GM12892 (cell line): Measurements from ENCODE around the gene RPS3.

Experiments used
- DNase-seq: peaks from one replicate; pipeline ENCODE4 v3.0.0; 2011; ENCODE audit not compliant: insufficient read length
- FAIRE-seq: peaks from 2 replicates; lab custom pipeline; 2011; peaks lifted over from hg19 to GRCh38; lab: Jason Lieb, UNC
- POLR2A ChIP-seq: IDR thresholded peaks from 2 replicates; pipeline ENCODE4 v1.6.1; 2011; ENCODE audit warnings: low read depth, low read length, control low read depth
- POLR2AphosphoS5 ChIP-seq: IDR thresholded peaks from 2 replicates; pipeline ENCODE4 v1.6.1; 2011; ENCODE audit warnings: low read depth, low read length, control low read depth
- TAF1 ChIP-seq: IDR thresholded peaks from 2 replicates; pipeline ENCODE4 v1.6.1; 2011; ENCODE audit warnings: low read depth, mild to moderate bottlenecking, control low read depth, low read length, borderline replicate concordance

The RPS3 gene

DNA sequence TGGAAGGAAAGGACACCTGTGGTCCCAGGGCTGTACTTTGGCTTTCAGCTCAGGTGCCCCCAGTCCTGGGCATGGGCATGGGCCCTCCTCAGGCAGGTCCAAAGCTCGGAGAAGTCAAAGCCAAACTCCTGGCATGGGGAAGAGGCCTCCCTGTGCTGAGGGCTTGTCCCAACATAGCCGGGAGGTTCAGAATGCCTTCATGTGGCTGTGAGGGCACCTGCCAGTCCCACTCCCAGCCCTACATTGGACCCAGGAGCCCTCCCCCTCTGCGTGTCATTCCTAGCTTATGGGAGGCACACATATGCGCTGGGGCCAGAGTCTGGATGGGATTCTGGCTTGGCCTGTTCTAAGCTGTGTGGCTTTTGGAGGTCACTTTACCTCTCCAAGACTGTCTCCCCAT, 34.7 kb downstream of the RPS3 start:
- no peak for TF ChIP-seq POLR2AphosphoS5
- TF ChIP-seq TAF1: no peak
- FAIRE-seq (no peak), DNase-seq (no peak)

DNA sequence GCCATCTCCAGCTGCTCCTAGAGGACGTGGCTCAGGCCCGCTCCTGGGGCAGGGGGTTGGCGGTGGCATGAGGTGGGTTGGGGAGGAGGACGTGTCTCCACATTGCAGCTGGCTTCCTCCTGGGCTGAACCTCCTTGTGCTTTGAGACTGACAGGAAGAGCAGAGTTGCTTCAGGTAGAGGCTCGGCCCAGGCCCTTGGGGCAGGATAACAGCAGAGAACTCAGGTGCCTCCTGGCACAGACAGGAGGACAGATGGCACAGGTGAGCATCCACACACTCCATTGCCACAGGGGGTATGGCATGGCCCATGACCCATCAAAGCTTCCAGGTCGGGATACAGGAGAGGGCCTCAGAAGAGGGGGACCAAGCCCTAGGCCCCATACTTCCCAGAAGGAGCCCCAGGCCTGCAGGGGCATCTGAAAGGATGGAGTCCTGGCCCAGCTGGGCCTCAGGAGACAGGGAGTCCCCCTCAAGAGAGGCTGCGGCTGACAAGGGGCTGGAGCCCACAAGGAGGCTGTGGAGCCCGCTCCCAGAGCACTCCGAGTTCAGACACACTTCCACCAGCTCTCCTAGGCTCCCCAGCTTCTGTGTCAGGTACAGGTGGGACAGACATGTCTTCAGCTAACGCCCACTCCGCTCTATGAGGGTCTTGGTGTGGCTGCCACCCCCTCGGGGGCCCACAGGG, 35.7 kb downstream of the RPS3 start:
- DNase-seq (no peak), FAIRE-seq (no peak)
- no peak for TF ChIP-seq TAF1
- no peak for TF ChIP-seq POLR2AphosphoS5
- no peak for TF ChIP-seq POLR2A

DNA sequence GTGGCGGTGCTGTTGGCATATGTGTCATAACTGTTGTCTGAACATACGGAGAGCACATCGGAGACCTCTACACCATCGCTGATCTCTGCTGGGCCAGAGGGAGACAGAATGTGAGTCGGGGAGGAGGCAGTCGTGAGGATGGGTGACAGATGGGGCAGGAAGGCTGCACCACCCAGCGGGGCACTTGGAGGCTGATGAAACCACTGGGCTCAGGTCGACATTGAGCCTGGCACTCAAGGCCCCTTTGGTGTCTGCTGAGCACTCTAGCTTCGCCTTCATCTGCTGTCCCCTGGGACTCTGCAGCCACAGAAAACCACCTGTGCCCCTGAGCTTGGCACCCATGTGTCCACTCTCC, 36.2 kb downstream of the RPS3 start:
- no peak for FAIRE-seq
- TF ChIP-seq POLR2A (no peak), TAF1 (no peak), POLR2AphosphoS5 (no peak)
- no peak for DNase-seq

DNA sequence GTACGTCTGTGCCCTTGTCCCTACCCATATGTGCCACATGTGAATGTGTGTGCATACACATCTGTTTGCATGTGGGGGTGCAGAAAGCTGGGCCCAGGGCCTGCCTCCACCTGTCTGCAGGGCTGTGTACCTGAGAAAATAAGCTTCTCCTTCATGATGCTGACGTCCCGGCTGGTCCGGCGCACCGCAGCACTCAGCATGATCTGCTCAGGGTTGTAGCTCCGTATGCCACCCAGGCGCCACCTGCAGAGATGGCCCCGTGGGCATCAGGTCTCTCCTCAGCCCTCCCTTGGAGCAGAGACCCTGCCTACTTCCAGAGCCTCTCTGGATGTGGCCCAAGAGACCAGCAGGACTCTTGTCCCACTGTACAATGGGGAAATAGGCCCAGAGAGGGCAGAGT, 37.5 kb downstream of the RPS3 start:
- no peak for DNase-seq
- TF ChIP-seq POLR2A: no peak
- no peak for TF ChIP-seq TAF1
- no peak for TF ChIP-seq POLR2AphosphoS5
- no peak for FAIRE-seq

DNA sequence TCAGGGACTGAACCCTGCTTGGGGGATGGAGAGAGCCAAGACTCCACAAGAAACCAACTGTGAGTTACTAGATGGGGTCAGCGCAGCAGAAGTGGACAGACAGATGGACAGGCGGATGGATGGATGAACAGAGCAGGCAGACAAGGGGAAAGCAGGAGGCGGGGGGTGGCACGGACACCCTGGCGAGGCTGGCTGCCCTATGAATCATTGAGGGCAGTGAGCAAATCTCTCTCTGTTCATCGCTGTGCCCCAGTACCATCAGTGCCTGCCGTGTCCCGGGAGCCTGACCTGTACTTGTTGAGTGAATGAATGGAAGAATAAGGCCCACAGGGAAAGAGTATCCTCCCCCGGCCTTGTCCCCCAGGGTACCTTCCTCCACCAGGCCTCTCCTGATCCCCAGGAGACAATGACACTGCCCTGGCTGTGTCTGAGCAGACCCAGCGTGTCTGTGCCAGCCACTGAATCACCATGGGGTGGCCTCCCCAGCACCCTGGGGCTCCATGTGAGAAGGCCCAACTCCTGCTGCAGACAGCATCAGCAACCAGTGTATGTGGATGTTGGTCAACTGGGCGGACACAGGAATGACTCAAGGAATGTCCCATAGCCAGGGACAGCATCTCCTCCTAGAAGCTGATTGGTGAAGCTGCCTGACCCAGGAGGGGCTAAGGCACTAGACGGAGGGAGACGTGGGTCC, 38.8 kb downstream of the RPS3 start:
- DNase-seq: no peak
- no peak for TF ChIP-seq TAF1
- no peak for TF ChIP-seq POLR2AphosphoS5
- TF ChIP-seq POLR2A: no peak
- FAIRE-seq: no peak

DNA sequence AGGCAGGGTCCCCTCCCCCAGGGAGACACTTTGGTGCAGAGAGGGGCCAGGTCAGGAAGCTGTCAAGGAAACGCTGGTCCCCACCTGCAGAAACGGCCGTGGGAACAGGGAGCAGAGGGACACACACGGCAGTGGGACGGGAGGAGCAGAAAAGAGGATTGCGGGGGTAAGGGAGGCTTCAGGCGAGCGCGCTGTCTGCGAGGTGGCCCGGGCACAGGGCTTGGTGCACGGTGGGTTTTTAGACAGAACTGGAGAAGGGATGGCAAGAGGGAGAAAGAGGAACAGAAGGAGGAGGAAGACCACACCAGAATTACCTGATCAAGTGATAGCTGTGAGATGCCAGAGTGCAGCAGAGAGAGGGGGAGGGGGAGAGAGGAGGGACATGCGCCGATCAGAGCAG, 39.7 kb downstream of the RPS3 start:
- TF ChIP-seq POLR2A (no peak), POLR2AphosphoS5 (no peak), TAF1 (no peak)
- no peak for FAIRE-seq
- DNase-seq: no peak

DNA sequence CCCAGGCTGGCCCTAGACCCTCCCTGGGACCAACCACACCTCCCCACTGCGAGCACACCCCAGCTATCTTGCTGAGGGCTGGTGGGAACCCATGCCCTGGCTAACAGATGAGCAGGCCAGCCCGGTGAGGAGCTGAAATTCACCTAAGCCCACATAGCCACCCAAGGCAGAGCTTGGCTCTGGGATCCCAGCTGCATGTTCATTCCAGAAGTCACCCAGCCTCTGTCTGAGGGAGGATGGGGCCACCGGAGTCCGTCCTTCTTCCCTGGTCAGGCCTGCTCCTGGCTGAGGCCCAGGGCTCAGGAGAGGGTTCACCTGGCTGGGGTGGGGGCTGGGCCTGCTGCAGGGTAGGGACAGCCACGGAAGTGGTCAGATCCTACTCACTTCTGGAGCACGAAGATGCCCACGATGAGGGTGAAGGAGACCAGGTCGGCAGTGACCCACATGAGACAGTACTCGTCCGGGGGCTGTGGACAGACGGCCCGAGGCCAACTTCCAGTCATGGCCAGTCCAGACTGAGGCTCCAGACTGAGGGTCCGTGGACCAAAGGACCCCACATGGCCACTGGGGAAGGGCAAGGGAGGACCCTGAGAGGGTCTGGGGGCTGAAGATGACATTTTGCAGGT, 40.3 kb downstream of the RPS3 start:
- DNase-seq (no peak), FAIRE-seq (no peak)
- no peak for TF ChIP-seq TAF1
- no peak for TF ChIP-seq POLR2AphosphoS5
- no peak for TF ChIP-seq POLR2A

DNA sequence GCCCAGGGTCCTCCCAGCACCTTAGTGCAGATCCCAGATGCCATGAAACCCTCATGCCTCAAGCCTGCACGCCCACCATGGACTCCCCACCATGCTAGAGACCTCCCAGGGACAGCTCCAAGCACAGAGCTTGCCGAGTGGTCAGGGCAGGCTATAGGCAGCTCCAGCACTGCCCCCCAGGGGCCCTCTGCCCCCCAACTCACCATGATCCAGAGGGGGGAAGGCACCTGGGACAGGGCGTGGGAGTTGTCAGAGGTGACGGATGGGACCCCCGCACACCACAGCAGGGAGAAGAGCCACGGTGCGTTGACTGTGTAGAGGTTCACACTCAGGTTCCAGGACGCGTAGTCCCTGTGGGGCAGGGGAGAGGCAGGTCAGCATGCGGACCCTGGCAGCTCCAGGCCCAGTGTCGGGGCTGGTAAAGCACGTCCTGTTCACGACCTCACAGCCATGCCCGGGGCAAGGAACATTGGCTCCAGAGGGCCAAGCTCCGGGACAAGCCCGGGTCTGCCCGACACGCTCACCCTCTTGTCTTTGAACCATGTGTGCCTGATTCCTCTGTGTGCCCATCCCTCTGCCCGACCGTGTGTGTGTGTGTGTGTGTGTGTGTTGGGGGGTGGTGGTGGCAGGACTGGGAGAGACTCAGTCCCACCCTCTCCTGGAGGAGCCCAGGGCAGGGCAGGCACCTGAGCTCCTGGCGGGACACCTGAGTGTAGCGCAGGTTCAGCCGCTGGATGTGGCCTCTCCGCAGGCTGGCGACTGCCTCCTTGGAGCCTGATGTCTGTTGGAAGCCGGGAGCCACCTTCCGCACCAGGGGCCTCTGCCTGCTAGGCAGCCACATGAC, 41.9 kb downstream of the RPS3 start:
- no peak for FAIRE-seq

DNA sequence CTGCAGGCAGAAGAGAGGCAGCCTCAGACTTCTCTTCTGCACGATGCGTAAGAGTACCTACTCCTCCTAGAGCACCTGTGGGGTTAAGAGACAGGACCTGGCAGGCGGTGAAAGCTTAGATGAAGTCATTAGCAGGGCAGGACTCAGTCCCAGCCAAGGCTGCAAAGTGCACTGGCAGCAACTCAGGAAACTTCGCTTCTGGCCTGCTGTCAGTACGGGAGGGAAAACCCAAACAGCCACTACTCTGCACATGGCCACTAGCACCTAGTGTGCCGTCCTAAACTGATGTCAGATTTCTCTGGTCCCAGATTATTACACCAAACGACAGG, 42.5 kb downstream of the RPS3 start:
- FAIRE-seq (no peak), DNase-seq (no peak)
- TF ChIP-seq POLR2A (no peak), POLR2AphosphoS5 (no peak), TAF1 (no peak)

More for the DNA sequence above, 41.9 kb downstream of the RPS3 start:
- TF ChIP-seq POLR2A (no peak), POLR2AphosphoS5 (no peak), TAF1 (no peak)
- DNase-seq: no peak

DNA sequence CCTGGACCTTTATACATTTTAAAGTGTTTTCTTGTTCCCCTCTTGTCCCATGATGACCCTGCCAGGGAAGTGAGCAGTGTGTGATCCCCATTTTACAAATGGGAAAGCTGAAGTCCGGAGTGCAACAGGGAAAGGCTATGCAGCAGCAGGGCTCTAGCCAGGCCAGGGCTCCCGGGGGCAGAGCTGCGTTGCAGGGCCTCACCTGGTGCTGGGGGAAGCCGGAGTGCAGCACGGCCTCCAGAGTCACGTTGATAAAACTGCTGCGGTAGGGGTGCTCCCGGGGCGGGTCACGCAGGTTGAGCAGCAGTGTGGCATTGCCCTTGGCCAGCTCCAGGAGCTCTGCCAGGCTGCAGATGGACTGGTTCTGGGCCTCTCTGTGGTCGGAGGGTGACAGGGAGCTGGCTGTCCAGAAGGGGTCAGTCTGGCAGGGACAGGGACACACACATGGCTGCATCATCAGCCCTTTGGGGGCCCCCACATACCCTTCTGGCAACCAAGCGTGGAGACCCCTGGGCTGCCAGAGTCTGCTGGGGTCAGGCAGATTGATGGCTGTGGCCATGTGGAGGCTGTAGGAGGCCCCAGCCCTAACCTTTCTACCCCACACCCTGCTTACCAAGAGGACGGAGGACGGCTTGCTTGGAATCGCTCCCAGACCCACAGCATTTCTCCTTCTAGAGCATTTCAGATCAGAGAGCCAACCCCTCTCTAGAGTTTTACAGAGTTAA, 43.0 kb downstream of the RPS3 start:
- FAIRE-seq: no peak
- TF ChIP-seq POLR2A (no peak), TAF1 (no peak), POLR2AphosphoS5 (no peak)
- no peak for DNase-seq

DNA sequence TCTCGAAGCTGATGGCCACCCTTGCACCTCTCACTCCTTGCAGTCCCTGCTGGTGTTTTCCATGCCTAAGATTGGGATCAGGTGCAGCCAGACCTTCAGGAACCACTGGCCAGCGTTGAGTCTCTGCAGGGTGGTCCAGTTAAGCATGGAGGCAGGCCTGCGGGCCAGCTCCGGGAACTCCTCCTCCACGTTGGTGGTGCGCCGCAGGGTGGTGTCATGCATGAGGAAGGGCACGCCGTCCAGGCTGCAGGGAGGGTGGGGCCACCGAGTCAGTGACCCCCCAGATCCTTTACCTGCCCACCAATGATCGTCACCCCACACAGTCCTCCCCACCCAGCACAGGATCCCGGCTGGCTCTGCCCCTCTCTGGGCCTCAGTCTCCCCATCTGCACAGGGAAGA, 43.7 kb downstream of the RPS3 start:
- TF ChIP-seq TAF1: no peak
- no peak for TF ChIP-seq POLR2A
- no peak for TF ChIP-seq POLR2AphosphoS5
- no peak for FAIRE-seq
- DNase-seq: no peak
